ENCODE results near the gene LRPAP1.

The LRPAP1 gene

GRCh38 chr4:3501825-3502425 lies 30.3 kb downstream of the LRPAP1 start:
- in situ Hi-C loops (cut with HindIII; ENCODE audit: low sequenced_read_pairs), result no loop called here

GRCh38 chr4:3501126-3501824 lies 30.9 kb downstream of the LRPAP1 start:
- in situ Hi-C loops (cut with HindIII; ENCODE audit: low sequenced_read_pairs), result no loop called here

- in situ Hi-C loops (cut with HindIII; ENCODE audit: low sequenced_read_pairs), result no loop called here
Observed at GRCh38 chr4:3500634-3501101, 31.6 kb downstream of the LRPAP1 start.

- in situ Hi-C loops (cut with HindIII; ENCODE audit: low sequenced_read_pairs), result no loop called here
Observed at GRCh38 chr4:3500111-3500510, 32.1 kb downstream of the LRPAP1 start.

GRCh38 chr4:3499710-3500109 lies 32.5 kb downstream of the LRPAP1 start:
- in situ Hi-C loops (cut with HindIII; ENCODE audit: low sequenced_read_pairs), result no loop called here

GRCh38 chr4:3498901-3499510 lies 33.2 kb downstream of the LRPAP1 start:
- in situ Hi-C loops (cut with HindIII; ENCODE audit: low sequenced_read_pairs), result no loop called here

GRCh38 chr4:3498407-3498806 lies 33.8 kb downstream of the LRPAP1 start:
- in situ Hi-C loops (cut with HindIII; ENCODE audit: low sequenced_read_pairs), result no loop called here

GRCh38 chr4:3497523-3498389 lies 34.5 kb downstream of the LRPAP1 start:
- in situ Hi-C loops (cut with HindIII; ENCODE audit: low sequenced_read_pairs), result no loop called here

- in situ Hi-C loops (cut with HindIII; ENCODE audit: low sequenced_read_pairs), result no loop called here
Observed at GRCh38 chr4:3497095-3497494, 35.1 kb downstream of the LRPAP1 start.

- in situ Hi-C loops (cut with HindIII; ENCODE audit: low sequenced_read_pairs), result no loop called here
Observed at GRCh38 chr4:3496021-3496420, 36.2 kb downstream of the LRPAP1 start.

GRCh38 chr4:3495204-3495975 lies 36.8 kb downstream of the LRPAP1 start:
- in situ Hi-C loops (cut with HindIII; ENCODE audit: low sequenced_read_pairs), result no loop called here

GRCh38 chr4:3494462-3494871 lies 37.8 kb downstream of the LRPAP1 start:
- in situ Hi-C loops (cut with HindIII; ENCODE audit: low sequenced_read_pairs), result no loop called here

GRCh38 chr4:3493720-3494461 lies 38.3 kb downstream of the LRPAP1 start:
- in situ Hi-C loops (cut with HindIII; ENCODE audit: low sequenced_read_pairs), result no loop called here

GRCh38 chr4:3492741-3493719 lies 39.2 kb downstream of the LRPAP1 start:
- in situ Hi-C loops (cut with HindIII; ENCODE audit: low sequenced_read_pairs), result no loop called here

- in situ Hi-C loops (cut with HindIII; ENCODE audit: low sequenced_read_pairs), result no loop called here
Observed at GRCh38 chr4:3491681-3492405, 40.4 kb downstream of the LRPAP1 start.

- in situ Hi-C loops (cut with HindIII; ENCODE audit: low sequenced_read_pairs), result no loop called here
Observed at GRCh38 chr4:3489451-3489962, 42.7 kb downstream of the LRPAP1 start.

GRCh38 chr4:3488820-3489219 lies 43.4 kb downstream of the LRPAP1 start:
- in situ Hi-C loops (cut with HindIII; ENCODE audit: low sequenced_read_pairs), result no loop called here

- in situ Hi-C loops (cut with HindIII; ENCODE audit: low sequenced_read_pairs), result no loop called here
Observed at GRCh38 chr4:3487861-3488260, 44.4 kb downstream of the LRPAP1 start.
